Measurements from ENCODE around the gene DTX3. TPM values are rescaled to one million over a fixed set of nuclear protein-coding genes. Genes with fewer than 3 reads are reported as not detected.
"Not testable (repeated sequence)": the region's sequence is repeated elsewhere in the genome, so short reads cannot be mapped to it uniquely, and the experiment has no call there.

DTX3 gene
- total RNA-seq, result 10 to 100 TPM; 21.4 to 59.7 (median 46.0) TPM
- polyA plus RNA-seq, result 100 to 1,000 TPM in 1 of 3 donors, 10 to 100 TPM in 2; 20.4 to 136 (median 98.9) TPM
- long read RNA-seq, donor 1, partial matches to known transcripts, result 0 of 1 reads
- long read RNA-seq, donor 1, other reads (novel, unspliced or antisense), result 0 of 1 reads
- long read RNA-seq, donor 2, partial matches to known transcripts, result 0 of 5 reads
- long read RNA-seq, donor 2, other reads (novel, unspliced or antisense), result 0 of 5 reads
- long read RNA-seq, donor 3, result 0 reads
- long read RNA-seq, donor 4, result 0 reads
- long read RNA-seq, donor 5, transcript DTX3-204 (6 exons, 2,067 nt), result minor isoform, 8 of 49 reads
- long read RNA-seq, donor 5, transcript DTX3-201 (7 exons, 2,029 nt), result major isoform, 15 of 49 reads
- long read RNA-seq, donor 5, partial matches to known transcripts, result 5 of 49 reads
- long read RNA-seq, donor 5, other reads (novel, unspliced or antisense), result 19 of 49 reads
- long read RNA-seq, donor 6, partial matches to known transcripts, result 4 of 5 reads
- long read RNA-seq, donor 6, other reads (novel, unspliced or antisense), result 0 of 5 reads
- long read RNA-seq, donor 7, partial matches to known transcripts, result 0 of 2 reads
- long read RNA-seq, donor 7, other reads (novel, unspliced or antisense), result 0 of 2 reads
- long read RNA-seq, donor 8, transcript DTX3-204 (6 exons, 2,067 nt), result major isoform, 6 of 15 reads
- long read RNA-seq, donor 8, partial matches to known transcripts, result 5 of 15 reads
- long read RNA-seq, donor 8, other reads (novel, unspliced or antisense), result 0 of 15 reads
- long read RNA-seq, donor 9, partial matches to known transcripts, result 0 of 3 reads
- long read RNA-seq, donor 9, other reads (novel, unspliced or antisense), result 0 of 3 reads
- long read RNA-seq, donor 10, result 0 reads

- peak; percentile 37 to 70 (median 53) for DNase-seq
- H3K4me3 ChIP-seq, result peak within 1 kb of the TSS; percentile 24 to 89 (median 54)
- no peaks in the 10 kb centered on the region for H3K27me3 ChIP-seq
- H3K36me3 ChIP-seq (replicated peaks in 1 of 2), result peaks cover 0 to 33% of the 10 kb centered on the region in 2 donors
- intact Hi-C loops (cut with DNase I), result no loop called here
- WGBS, 4 donors, result 1 to 3% (median 1%) methylated on average over 11 to 36 of the region's 36 CpGs
- peak within 1 kb of the TSS in 4 of 5 donors; percentile 66 to 96 (median 82) for H3K27ac ChIP-seq
- no peaks in the 10 kb centered on the region for H3K9me3 ChIP-seq (replicated peaks in 1 of 3)
- TF ChIP-seq POLR2A (IDR thresholded peaks at IDR 0.05) (no peak), CTCF (IDR thresholded peaks at IDR 0.05) (no peak)
- H3K4me1 ChIP-seq (replicated peaks in 1 of 2), result peaks cover 17 to 24% of the 10 kb centered on the region in 2 donors
Measured at GRCh38 chr12:57604454-57604991, at the start of gene DTX3. TSS of gene DTX3 (plus strand) at chr12:57604824. CDS start at chr12:57606518, 1,694 bp downstream.

GRCh38 chr12:57554897-57555296, 49.7 kb upstream of the DTX3 start:
- Histone ChIP-seq H3K27ac (no peak overlapping the region), H3K27me3 (peaks cover 7% of the 10 kb centered on the region), H3K4me1 (replicated peaks in 1 of 2) (peaks cover 0 to 4% of the 10 kb centered on the region in 2 donors), H3K36me3 (replicated peaks in 1 of 2) (no peaks in the 10 kb centered on the region), H3K9me3 (replicated peaks in 1 of 3) (no peaks in the 10 kb centered on the region), H3K4me3 (no peak overlapping the region)
- DNase-seq, result no peak
- 92 to 100% (median 100%) methylated on average over 1 of the region's 1 CpG for WGBS, 4 donors
- intact Hi-C loops (cut with DNase I), result no loop called here
- TF ChIP-seq POLR2A (IDR thresholded peaks at IDR 0.05) (no peak), CTCF (IDR thresholded peaks at IDR 0.05) (no peak)

- Histone ChIP-seq H3K4me1 (replicated peaks in 1 of 2) (no peaks in the 10 kb centered on the region), H3K27ac (no peak overlapping the region), H3K9me3 (replicated peaks in 1 of 3) (no peaks in the 10 kb centered on the region), H3K27me3 (no peaks in the 10 kb centered on the region), H3K4me3 (no peak overlapping the region), H3K36me3 (replicated peaks in 1 of 2) (no peaks in the 10 kb centered on the region)
- TF ChIP-seq CTCF (IDR thresholded peaks at IDR 0.05) (no peak), POLR2A (IDR thresholded peaks at IDR 0.05) (no peak)
- WGBS, 4 donors, result 77 to 85% (median 83%) methylated on average over 4 of the region's 4 CpGs
- intact Hi-C loops (cut with DNase I), result no loop called here
- DNase-seq, result no peak
Measured at GRCh38 chr12:57558864-57559263, 45.8 kb upstream of the DTX3 start.

GRCh38 chr12:57560516-57560915, 44.1 kb upstream of the DTX3 start:
- Histone ChIP-seq H3K27ac (no peak overlapping the region), H3K4me3 (no peak overlapping the region), H3K36me3 (replicated peaks in 1 of 2) (no peaks in the 10 kb centered on the region), H3K4me1 (replicated peaks in 1 of 2) (no peaks in the 10 kb centered on the region), H3K27me3 (no peaks in the 10 kb centered on the region), H3K9me3 (replicated peaks in 1 of 3) (no peaks in the 10 kb centered on the region)
- no peak for DNase-seq
- intact Hi-C loops (cut with DNase I), result no loop called here
- no peak for TF ChIP-seq POLR2A (IDR thresholded peaks at IDR 0.05)
- TF ChIP-seq CTCF (IDR thresholded peaks at IDR 0.05), result no peak
- 80 to 96% (median 93%) methylated on average over 2 of the region's 2 CpGs for WGBS, 4 donors

GRCh38 chr12:57561117-57561516, 43.5 kb upstream of the DTX3 start:
- H3K4me1 ChIP-seq (replicated peaks in 1 of 2); DNase-seq; H3K27ac ChIP-seq; intact Hi-C loops (cut with DNase I); H3K9me3 ChIP-seq (replicated peaks in 1 of 3); H3K27me3 ChIP-seq; H3K36me3 ChIP-seq (replicated peaks in 1 of 2); H3K4me3 ChIP-seq: not testable (repeated sequence)
- 71 to 83% (median 72%) methylated on average over 1 of the region's 1 CpG for WGBS, 4 donors

All from adrenal gland (tissue), 19 donors.